ENCODE measurements around the gene ARSB.
"Not testable (repeated sequence)": the region's sequence is repeated elsewhere in the genome, so short reads cannot be mapped to it uniquely, and the experiment has no call there.

Gene ARSB

DNA sequence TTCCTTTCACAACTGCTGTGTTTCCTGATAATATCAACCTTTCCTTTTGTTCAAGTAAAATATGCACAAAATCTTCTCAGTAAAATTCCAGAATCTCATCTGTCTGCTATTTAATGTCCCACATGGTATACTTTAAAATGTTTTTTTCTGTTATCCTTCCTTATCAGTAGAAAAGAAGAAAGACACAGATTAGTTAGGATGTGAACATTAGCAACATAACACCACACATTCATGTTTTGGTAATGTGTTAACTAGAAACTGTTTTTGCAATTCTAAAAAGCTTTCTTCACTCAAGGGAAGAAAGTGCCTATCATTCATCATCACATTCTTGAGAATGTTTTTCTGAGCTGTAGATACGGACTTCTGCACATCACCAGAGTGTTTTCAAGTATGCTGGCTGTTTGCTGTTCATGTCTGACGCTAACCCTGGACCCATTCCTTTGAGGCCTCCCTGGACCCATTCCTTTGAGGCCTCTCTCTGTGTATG lies 10.5 kb upstream of the ARSB start:
- DNase-seq (ENCODE audit: low read depth in 2 of 2) = no peak

DNA sequence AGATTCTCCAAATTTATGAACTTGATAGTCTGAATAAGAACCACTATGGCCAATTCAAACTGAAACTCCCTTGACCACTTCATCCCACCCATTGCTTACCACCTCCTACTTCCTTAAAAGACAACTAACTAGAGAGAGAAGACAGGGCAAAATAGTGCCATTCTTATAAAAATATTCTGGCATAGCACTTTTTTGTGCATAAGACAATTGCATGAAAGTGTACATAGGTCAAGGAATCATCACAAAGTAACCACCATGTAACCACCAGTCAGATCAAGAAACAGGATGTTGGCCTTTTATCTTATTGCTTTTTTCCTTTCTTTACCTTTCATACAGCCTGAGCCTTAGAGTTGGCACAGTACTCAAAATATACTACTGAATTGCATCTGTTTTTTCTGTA lies 8.1 kb upstream of the ARSB start:
- DNase-seq (ENCODE audit: low read depth in 2 of 2) = no peak

DNA sequence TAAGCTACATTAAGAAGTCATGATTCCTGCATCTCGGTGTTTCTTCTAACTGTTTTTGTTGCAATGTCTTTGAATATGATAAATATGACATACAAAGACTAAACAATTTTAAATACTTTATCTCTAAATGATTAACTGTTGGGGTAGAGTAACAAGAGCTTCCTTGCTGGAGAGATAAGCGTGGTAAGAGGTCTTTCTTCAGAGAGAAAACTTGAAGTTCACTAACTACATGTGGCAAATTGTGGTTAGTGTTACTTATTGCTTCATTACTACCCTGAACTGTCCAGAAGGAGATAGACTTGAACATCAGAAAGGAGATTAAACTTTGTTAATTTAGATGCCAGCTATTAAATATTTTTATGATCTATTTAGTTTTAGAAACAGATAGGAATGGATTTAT lies 7.0 kb upstream of the ARSB start:
- DNase-seq (ENCODE audit: low read depth in 2 of 2) = no peak

DNA sequence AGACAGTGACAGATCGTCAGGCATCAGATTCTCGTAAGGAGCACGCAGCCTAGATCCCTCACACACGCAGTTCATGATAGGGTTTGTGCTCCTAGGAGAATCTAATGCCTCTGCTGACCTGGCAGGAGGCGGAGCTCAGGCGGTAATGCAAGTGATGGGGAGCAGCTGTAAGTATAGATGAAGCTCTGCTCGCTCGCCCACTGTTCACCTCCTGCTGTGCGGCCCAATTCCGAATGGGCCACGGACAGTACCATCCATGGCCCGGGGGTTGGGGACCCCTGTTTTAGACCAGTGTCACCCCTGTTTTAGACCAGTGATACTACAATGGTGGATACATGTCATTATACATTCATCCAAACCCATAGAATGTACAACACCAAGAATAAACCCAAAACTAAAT lies 4.0 kb upstream of the ARSB start:
- no peak for DNase-seq (ENCODE audit: low read depth in 2 of 2)

DNA sequence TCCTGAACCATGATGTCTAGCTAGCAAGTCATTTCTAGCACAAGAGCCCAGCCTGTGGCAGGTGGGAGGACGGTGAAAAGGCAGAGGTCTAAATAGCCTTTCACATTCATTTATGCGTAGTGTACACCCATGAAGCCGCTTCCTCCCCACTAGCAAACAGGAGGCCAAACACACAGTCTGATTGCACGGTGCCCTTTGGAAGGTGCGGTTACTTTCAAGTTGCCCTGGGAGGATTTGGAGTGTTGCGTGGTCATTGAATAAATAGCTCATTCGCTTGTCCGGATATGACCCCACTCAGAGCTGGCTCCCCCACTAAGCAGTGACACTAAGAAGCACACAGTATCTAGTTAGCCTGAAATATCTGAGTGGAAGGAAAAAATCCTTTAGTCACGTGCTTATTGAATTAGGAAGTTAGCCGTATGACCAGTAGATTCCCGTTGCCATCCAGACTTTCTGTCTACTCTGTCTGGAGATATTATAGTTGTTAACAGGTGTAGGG lies 664 bp upstream of the ARSB start:
- peak; percentile 34 for DNase-seq (ENCODE audit: low read depth in 2 of 2)

DNA sequence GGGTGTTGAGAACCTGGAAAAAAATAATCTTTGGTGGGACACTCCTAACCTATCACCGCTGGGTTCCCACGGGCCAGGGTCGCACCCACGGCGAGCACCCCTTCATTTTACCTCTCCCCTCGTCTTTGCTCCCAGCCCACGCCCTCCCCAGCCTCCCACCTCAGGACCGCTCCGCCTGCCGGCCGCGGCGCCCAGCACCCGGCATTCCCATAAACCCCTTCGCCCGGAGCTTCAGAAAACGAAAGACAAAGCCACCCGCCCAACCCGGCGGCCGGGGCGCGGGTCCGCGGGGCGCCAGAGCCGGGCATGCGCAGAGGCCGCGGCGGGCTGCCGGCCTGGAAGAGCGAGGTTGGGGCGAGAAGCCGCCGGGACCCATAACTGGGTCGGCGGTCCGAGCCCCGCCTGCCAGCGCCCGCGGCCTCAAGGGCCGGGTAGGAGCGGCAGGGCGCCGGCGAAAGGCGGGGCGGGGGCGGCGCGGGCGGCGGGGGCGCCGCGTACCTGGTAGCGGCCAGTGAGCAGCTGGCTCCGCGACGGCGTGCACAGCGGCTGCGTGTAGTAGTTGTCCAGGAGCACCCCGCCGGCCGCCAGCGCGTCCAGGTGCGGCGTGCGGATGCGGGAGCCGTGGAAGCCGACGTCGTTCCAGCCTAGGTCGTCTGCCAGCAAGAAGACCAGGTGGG lies 533 bp downstream of the ARSB start:
- DNase-seq (ENCODE audit: low read depth in 2 of 2) = peak; percentile 54 to 76

DNA sequence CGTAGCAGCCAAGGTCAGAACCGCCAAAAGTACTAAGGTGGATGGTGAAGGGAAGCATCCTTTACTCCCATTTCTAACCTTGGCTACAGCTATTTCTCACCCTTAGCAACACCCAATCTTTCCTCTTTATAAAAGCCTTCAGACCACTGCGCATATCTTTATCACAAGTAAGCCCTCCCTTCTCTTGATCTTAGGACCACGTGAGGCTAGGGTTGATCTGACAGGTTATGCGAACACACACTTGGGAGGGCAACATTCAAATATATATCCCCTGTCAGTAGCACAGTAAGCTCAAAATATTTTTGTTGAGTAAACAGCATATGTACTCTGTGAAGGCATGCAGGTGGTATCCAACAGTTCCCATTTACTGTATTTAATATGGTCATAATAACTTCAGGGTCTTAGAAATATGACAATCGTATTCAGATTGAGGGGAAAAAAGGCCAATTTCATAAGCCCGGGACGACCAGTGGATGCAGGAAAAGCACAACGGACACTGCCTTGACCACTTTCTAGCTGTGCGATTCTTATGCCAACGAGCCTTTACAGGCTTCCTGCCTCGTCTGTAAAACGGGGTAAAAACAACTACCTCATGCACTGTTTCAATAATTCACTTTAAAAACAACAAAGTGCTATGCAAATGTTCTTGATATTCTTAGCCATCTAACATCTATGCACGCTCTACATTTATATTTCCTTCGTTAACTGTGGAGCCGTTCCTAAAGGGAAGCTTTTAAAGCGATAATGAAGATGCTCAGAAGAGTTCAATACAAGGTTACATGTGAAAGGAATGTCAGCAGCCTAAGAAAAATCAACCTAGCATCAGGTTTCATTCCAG lies 1.3 kb downstream of the ARSB start:
- DNase-seq (ENCODE audit: low read depth in 2 of 2) = no peak

DNA sequence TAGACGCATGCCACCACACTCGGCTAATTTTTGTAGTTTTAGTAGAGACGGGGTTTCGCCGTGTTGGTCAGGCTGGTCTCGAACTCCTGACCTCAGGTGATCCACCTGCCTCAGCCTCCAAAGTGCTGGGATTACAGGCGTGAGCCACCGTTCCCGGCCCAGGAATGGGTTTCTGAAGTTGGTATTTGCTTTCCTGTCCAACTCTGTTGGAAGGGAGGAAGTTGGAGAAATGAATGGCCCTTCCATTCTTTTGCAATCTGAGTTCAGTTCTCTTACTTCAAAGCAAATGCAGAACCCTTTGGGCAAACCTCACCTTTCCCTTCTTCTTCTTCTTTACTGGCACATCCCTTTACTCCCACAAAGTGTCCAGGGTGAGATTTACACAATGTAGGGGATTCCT lies 1.9 kb downstream of the ARSB start:
- DNase-seq (ENCODE audit: low read depth in 2 of 2) = not testable (repeated sequence)

DNA sequence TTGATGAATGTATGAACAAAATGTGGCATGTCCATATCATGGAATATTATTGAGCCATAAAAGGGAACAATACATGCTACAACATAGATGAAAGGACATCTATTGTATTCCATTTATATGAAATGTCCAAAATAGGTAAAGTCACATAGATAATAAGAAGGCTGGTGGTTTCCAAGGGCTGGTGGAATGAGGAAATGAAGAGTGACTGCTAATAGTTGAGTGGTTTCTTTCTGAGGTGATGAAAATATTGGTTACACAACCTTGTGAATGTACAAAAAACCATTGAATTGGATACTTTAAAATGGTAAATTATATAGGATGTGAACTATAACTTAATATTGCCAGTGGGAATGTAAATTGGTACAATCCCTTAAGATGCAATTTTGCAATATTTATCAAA lies 5.2 kb downstream of the ARSB start:
- DNase-seq (ENCODE audit: low read depth in 2 of 2) = no peak

DNA sequence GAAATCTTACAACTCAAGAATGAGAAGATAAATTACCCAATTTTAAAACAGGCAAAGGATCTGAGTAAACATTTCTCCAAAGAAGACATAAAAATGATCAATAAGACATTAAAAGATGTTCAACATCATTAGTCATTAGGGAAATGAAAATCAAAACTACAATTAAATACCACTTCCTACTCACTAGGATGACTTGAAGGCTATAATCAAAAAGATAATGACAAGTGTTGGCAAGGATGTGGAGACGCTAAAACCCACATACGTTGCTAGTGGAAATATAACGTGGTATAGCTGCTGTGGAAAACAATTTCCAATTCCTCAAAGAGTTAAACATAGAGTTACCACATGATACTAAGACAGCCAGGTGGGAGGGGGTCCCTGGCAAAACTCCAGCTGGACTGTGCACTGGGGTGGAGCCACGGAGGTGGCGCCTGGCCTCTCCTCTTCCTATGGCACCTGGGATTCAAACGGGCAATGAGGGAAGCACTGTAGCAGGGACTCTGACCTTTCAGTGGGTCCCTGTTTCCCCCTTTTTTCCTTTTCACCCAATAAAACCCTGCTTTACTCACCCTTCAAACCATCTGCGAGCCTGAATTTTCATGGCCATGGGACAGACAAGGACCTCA lies 5.9 kb downstream of the ARSB start:
- no peak for DNase-seq (ENCODE audit: low read depth in 2 of 2)

DNA sequence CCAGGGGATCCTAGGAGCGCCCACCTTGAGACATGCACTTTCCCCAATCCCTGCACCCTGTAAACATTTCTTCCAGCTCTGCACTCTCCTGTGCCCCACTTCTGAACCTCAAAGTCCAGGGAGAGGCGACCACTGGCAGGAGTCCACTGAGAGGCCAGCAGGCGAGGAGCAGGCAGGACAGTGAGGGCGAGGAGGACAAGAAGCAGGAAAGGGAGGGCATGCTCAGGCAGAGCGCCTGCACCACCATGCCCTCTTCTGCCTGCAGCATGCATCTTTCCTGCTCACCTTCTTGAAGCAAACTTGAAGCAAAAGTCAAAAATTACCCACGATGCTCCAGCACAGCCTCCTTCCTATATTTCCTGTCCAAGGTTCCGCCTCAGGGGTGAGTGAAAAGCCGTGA lies 10.1 kb downstream of the ARSB start:
- no peak for DNase-seq (ENCODE audit: low read depth in 2 of 2)

DNA sequence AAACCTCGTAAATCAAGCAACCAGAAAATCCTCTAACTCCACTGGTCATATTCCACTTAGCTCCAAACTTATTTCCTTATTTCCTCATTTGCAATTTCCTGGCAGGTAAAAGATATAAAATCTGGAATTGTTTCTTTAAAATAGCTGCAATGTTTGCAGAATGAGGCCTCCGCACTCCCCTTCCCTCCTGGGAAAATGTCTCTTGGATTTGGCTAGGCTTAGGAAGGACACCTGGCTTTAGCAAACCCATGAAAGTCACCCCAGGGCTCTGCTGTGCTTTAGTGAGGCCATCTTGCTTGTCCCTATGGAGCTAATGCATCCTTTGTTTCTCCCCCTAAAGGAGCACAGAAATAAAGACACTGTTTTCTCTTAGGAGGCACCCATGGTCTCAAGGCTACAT lies 10.5 kb downstream of the ARSB start:
- DNase-seq (ENCODE audit: low read depth in 2 of 2) = no peak

DNA sequence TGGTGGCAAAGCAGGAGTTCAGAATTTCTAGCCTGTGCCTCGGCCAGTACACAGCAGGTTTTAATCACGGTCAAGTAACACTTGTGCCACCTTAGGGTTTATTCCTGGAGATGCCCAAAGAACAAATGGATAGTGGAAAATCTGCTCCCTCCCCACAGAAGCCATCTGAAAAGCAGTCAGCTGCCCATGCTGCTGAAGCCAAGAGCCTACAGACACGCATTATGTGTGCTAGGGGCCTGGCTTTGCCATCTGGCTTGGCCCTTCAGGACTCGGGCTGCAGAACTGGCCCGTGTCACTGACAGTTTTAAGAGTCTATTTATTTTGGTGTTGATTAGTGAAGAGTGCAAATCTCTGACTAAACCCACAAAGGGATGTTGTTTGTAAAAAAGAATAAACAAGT lies 11.1 kb downstream of the ARSB start:
- DNase-seq (ENCODE audit: low read depth in 2 of 2) = no peak

DNA sequence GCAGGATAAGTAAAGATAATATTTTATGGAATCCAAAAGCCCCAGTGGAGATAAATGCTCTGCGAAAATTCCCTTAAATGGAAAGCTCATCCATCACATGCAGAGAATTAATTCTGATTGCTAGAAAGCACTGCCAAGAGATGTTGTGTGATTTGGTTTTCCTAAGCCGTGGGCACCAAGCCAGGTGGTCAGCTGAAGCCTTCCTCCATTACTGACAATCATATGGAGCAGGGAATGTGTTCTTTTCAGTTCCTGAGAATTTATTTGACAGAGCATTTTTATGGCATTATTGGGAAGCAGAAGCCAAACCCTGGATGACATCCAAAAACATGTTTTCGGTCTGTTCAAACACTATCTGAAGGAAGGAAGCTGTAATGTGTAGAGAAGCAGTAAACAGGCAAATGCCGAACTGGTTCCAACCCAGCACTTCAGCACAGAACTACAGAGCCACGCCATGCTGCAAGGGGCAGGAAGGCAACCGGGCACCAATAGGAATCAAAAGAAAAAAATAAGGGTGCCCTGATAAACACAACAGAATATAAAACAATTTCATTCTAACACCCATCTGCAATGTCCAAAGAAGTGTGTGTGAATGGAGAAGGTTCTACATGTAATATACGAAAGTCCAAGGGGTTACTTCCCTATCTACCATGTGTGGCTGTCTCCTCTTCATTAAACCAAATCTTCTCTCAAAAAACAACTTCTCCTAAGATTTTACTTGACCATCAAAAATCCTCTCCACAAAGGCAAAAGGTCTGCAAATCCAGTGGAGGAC lies 12.3 kb downstream of the ARSB start:
- no peak for DNase-seq (ENCODE audit: low read depth in 2 of 2)

DNA sequence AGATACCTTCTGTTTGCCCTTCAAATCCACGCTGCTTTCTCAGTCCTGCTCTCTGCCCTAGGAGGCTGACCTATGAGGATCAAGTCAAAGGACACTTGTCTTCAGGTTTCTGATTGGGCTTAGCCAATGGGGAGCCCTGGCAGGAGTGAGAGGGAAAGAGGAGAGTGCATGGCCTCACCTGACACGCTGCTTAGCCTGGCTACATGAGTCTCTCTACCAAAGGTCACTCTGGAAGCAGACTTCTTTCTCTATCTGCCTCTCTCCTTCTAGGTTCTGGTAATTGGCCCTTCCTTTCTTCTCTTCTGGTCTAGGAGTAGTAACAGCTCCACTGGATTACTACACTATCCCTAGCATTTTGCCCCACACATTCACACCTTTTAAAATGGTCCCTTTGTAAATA lies 13.1 kb downstream of the ARSB start:
- DNase-seq (ENCODE audit: low read depth in 2 of 2) = no peak

DNA sequence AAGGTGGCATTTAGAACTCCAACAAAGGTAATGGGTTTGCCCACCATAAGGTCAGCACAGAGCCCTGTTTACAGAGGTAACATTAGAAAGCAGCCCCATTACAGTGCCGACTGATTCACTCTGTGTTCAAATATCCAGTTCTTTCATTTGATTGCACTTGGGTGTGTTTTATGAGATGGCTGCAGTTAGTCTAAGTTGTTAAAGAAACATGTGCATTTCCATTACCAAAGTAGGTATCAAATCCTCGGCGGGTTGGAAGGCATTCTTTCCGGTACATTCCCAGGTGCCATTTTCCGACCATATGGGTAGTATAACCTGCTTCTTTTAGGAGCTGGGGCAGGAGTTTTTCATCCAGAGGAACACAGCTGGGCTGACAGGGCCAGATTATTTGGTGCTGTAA lies 16.3 kb downstream of the ARSB start:
- DNase-seq (ENCODE audit: low read depth in 2 of 2) = no peak

DNA sequence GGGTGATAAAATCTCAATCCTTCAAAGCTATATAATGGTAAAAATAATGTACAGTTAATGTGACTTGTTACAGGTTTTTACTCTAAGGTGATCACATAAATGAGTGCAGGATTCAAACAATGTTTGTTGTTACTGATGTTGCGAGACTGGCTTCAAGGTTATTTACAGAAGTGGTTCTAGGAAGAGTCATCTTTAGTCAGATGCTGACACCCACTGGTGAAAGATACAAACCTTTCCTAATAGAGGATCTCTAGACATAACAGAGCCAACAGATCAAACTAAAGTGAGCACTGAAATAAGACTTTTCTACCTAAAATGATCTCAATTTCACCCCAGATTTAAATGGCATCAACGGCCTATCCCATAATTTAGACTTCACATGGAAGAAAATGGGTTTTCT lies 20.2 kb downstream of the ARSB start:
- no peak for DNase-seq (ENCODE audit: low read depth in 2 of 2)

DNA sequence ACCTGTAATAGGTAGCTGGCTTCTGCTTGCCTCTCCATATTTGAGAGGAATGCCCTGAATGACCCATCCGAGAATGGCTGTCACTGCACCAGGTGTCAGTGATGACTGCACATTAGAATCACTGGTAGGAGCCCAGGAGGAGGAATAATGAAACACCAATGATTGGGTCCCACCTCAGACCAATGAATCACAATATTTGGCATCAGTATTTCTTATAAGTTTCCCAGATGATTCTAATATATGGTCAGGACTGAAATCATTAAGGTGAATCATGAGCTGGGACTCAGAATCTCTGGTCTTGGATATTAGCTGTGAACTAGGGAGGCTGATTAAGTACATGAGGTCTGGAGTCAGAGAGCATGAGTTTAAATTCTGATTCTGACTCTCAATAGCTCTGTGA lies 23.4 kb downstream of the ARSB start:
- no peak for DNase-seq (ENCODE audit: low read depth in 2 of 2)

DNA sequence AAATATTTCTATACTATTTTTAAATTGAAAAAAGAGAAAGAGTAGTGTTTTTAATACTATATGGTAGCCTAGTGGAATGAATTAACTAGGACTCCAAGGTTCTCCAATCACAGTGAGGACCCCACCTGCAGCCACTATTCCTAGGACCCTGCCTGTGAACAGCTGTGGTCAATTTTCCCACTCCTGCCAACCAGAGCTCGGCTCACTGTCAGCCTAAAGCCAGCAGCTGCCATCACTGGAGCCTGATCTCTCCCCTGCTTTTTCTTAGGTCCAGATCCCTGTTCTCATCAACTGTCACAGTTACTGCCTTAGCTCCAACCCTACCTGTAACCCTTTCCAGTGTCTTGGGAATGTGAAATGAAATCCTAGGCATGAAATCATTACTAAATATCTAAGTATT lies 25.3 kb downstream of the ARSB start:
- DNase-seq (ENCODE audit: low read depth in 2 of 2) = no peak

DNA sequence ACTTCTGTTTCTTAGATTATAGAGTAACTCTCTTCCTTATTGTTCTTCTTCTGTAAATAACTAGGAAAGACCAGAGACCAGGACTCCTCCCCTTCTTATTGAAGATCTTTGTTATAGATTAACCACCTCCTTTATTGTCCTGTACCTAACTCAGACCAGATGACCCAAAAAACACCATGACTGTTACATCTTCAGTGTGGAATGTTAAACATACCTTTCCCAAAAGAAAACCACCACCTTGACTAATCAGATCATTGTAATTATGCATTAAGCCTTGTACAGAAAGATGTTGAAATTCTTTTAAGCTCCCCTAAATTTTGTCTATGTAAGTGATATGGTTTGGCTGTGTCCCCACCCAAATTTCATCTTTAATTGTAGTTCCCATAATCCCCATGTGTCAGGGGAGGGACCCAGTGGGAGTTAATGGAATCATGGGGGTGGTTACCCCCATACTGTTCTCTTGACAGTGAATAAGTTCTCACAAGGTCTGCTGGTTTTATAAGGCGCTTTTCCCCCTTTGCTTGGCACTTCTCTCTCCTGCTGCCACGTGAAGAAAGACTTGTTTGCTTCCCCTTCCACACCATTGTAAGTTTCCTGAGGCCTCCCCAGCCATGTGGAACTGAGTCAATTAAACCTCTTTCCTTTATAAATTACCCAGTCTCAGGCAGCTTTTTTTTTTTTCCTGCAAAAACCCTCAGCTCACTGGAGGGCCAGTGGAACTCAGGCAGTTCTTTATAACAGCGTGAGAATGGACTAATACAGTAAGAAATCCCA lies 26.3 kb downstream of the ARSB start:
- DNase-seq (ENCODE audit: low read depth in 2 of 2) = no peak

DNA sequence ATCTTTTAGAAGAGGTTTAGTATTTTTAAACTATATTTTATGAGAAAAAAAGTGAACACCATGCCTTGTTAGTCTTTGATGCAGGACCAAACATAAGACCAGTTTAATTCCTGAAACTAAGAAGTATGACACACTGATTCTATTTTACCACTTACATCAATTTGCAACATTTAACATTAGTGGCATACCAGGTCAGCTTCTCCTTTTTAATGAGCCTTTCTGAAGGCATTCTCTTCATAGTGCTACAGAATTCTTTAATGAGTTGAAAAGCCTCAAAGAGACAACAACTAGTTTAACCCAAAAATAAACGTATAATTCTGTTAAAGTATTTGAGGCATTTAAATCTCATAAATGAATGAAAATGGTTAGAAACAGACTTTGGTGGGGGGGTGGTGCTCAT lies 28.2 kb downstream of the ARSB start:
- DNase-seq (ENCODE audit: low read depth in 2 of 2) = no peak
